Fibroblast of upper back skin (primary cell): ENCODE results near the gene ZBTB20.

Experiments
- DNase-seq: peaks from one replicate; pipeline ENCODE4 v3.0.0-alpha.2; 2013

The ZBTB20 gene

DNA sequence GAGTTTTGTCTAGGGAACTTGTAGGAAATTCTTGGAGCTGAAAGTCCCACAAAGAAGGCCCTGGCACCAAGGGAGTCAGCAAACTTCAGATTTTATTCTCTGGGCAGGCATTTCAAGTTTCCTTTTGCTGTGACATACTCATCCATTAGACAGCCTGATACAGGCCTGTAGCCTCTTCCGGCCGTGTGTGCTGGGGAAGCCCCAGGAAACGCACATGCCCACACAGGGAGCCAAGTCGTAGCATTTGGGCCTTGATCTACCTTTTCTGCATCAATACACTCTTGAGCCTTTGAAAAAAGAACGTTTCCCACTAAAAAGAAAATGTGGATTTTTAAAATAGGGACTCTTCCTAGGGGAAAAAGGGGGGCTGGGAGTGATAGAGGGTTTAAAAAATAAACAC is 838.3 kb downstream of the ZBTB20 start:
- DNase-seq: no peak

DNA sequence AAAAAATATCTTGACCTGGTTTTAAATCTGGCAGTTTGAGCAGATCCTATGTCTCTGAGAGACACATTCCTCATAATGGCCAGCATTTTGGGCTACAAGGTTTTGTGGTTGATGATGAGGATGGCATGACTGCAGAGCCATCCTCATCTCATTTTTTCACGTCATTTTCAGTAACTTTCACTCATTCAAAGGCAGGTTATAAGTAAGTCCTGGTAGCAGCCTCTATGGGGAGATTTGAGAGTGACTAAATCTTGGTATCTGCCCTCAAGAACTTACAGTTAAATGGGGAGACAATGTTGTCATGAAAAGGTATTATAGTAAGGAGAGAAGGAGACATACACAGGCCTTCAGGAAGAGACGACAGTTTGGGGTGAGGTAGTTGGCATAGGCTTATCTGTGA is 838.7 kb downstream of the ZBTB20 start:
- no peak for DNase-seq

DNA sequence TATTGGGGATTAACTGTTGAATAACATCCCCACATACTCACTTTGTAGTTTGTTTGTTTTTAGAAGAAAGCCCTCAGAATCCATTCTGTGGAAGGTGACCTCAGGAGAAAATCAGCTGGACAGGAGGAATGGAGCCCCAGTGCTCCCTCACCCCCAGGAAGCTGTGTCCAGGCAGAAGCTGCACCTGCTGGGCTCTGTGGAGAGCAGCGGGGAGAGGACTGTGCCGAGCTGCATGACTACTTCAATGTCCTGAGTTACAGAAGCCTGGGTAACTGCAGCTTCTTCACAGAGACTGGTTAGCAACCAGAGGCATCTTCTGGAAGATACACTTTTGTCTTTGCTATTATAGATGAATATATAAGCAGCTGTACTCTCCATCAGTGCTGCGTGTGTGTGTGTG is 839.3 kb downstream of the ZBTB20 start:
- DNase-seq: no peak

DNA sequence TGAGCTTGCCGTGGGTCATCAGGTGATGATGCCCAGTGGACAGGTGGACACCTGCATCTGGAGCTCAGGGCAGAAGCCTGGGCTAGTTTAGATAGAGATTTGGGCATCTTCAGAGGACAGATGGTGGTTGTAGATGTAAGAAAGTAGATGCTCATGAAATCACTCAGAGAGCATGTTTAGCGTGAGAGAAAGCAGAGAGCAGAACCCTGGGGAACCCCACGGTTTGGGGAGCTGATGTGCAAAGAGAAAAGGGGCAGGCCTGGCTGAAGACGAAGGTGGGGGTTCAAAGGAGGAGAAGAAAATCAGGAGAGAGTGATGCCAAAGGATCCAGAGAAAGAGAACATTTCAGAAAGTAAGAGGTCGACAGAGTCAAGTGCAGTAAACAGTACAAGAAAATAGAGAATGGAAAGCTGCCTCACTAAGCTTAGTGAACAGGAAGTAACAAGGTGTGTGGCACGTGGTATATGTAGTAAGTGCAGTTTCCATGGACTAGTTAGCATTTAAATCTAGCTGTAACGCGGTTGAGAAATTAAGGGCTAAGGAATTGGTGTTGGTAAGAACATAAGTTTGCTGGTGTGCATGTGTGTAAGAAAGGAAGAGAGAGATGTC is 839.8 kb downstream of the ZBTB20 start:
- DNase-seq: no peak

DNA sequence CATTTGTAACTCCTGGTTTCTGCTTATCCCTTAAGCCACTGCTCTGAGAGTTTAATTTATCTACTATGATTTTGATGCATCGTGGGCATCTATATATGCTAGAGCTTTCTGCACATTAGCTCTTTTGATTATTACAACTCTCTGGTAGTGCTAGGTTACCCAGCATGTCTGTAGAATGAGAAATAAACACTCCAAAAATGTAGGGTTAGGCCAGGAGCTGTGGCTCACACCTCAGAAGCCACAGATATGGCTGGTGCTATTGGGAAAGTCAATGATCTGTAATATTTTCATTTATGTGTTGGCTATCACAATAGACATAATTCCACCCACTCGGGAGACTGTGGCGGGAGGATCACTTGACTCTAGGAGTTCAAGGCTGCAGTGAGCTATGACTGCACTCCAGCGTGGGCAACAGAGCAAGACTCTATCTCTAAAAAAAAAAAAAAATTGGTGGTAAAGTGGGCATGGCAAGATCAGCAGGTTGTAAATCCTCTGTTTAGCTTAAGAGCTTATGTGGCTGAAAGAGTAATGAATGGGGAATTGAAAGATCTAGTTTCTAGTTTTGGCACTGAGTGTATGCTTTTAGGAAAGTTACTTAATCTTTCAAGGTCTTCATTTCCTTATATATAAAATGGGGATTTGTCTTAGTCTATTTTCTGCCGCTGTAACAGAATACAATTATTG is 847.0 kb downstream of the ZBTB20 start:
- DNase-seq: no peak

DNA sequence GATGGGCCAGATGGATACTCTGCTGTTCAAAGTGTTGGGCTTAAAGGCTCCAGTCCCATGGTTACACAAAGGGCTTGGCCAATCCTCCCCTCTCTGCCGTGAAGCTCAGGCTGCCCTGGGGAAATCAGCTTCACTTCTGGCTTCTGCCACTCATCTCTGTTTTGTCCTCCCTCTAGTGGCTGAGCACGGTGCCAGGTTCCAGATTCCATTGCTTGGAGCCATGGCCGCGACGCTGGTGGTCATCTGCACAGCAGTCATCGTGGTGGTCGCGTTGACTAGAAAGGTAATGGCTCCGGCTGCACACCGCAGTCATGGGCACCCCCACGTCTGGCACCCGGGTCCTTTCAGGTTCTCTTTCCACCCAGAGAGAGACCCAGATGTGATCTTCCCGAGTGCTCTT is 847.7 kb downstream of the ZBTB20 start:
- DNase-seq: no peak

DNA sequence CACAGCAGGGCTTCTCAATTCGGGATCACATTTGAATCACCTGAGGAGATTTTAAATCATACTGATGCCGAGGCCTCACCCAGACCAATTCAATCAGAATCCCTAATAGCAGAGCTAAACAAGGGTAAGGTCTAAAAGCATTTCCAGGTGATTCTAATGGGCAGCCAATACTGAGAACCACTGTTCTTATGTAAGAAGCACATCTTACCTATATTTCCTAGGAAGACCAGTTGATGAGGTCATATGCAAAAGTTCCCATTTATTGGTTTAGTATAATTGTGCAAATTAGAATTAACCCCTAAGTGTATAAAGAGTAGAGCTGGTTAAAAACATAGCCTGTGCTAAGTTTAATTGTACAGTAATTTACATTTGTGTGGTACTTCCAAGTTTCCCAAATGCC is 851.1 kb downstream of the ZBTB20 start:
- no peak for DNase-seq

DNA sequence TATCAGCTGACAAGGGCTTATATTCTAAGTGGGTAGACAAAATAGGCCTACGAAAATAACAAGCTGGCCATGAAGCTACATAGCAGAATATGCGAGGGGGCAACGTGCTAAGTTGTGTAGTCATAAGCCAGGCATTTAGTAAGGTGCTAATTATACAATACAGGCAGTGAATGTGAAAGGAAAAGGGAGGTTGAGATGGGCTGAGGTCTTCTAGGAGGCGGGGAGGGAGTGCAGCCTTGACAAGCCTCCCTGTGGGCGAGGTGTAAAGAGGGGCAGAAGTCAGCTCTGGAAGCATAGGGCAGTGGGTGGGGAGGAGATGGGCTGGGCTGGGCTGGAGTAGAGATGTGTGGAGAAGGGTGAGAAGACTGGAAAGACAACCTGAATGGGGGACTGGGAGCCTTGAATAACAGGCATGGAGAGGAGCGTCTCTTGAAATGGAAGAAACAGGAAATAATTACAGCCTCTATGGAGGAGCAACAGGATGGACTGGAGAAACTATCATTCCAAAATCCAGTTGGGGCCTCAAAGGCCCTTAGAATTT is 852.1 kb downstream of the ZBTB20 start:
- DNase-seq: no peak

DNA sequence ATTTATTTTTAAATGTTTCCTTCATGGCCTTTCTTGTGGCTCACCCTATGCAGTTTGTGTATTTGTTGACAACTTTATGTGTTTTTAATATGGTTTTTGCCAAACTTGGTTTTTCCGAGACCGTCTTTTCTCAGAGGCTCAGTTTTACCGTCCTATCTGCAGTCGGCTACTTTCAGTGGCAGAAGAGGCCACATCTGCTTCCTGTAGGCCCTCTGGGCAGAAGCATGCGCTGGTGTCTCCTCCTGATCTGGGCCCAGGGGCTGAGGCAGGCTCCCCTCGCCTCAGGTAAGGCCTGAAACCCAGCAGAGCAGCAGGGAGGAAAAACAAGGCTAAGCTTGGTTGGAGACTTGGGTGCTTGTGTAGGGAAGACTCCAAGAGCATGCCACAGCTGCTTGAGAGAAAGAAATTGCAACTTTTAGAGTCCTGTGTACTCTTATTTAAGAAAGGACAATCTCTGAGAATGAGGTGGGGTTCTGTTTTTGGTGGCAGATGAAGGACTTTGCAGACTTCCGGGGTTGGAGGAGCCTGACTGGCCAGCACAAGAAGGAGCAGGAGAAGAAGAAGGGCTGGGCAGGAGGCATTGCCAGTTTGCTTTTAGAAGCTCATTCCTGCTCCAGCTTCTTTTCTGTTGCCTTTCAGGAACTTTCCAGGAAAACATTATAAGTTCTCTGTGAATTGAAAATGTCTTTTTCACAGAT is 853.1 kb downstream of the ZBTB20 start, which contains the start of gene TIGIT:
Gene TIGIT (plus strand): TSS at position 191 of the 698 bp plus-strand sequence. CDS start 34 bp downstream, at position 225.
- DNase-seq: no peak

DNA sequence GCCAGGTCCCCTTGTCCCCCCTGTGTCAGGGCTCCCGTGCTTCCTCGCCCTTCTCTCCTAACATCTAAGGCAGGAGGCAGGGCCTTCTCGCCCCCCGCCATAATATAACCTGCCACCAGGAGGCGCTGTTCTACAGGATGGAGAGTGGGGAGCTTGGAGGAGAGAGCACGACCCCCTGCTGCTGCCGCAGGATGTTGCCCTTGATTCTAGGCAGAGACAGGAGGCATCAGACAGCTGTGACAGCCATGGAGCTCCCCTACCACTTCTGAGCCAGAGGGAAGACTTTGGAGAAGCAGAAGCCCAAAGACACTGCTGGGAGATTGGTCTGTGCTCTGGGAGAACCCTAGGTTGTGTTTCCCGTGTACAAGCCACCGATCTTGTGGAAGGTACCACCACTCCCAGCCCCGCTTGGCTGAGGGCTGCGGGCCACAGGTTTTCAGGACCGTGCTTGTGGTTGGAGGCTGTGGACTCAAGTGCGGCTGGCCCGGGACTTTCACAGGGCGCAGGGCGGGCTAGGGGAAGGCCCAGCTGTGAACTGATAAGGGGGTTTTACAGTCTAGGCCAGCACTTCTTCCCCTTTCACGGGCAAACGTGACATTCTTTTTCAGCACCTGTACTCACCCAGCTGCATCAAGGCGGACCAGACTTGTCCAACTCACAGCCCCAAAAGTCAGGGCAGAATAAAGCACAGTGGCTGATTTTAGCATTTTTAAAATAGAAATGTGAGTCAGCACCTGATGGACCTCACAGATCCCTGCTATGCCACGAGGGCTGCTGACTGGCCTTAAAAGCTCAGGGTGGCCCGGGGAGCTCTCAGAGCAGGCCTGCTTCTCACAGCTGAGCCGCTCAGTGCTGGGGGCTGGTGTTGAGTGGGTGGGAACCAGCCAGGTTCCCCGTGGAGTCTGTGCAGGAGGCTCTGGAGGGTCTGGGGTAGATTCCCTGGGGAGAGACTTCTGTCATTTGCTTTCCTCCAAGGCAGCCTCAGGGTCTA is 855.9 kb downstream of the ZBTB20 start:
- peak; percentile 32 for DNase-seq

DNA sequence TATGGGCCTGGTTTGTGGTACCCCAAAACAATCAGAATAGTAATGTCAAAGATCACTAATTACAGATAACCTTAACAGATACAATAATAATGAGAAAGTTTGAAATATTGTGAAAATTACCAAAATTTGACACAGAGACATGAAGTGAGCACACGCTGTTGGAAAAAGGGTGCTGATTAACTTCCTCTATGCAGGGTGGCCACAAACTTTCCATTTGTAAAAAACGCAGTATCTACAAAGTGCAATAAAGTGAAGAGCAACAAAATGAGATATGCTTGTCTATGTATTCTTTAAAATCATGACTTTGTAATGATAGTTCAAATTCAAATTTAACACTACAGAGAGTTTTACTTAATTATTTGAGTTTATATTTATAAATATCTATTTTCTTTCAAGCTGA is 860.8 kb downstream of the ZBTB20 start:
- DNase-seq: no peak

DNA sequence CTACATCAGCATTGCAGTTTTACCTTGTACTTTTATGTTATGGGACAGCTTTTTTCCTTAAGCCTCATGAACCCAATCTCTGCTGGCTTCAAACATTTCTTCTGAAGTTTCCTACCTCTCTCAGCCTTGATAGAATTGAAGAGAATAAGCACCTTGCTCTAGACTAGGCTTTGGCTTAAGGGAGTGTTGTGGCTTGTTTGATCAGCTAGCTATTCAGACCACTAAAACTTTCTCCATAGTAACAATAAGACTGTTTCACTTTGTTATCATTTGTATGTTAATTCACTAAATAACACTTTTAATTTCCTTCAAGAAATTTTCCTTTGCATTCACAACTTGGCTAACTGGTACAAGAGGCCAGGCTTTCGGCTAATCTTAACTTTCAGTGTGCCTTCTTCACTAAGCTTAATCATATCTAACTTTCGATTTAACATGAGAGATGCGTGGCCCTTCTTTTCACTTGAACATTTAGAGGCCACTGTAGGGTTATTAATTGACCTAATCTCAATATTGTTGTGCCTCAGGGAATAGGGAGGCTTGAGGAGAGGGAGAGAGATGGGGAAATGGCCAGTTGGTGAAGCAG is 861.3 kb downstream of the ZBTB20 start:
- no peak for DNase-seq

DNA sequence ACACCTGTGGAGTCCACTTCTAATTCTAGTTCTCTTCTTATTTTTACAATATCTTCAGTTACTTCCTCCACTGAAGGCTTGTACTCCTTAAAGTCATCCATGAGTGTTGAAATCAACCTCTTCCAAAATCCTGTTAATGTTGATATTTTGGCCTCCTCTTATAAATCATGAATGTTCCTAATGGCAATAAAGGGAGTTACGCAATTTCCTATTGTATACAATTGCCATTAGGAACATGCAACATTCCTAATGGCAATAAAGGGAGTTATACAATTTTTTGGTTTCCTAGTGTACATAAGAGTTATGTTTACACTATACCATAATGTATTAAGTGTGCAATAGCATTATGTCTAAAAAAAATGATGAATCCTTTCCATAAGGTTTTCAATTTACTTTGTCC is 862.4 kb downstream of the ZBTB20 start:
- no peak for DNase-seq
